Mesenchymal stem cell (in vitro differentiated cells and primary cell): ENCODE data around the gene PTPRQ.
"Not testable (repeated sequence)": the region's sequence is repeated elsewhere in the genome, so short reads cannot be mapped to it uniquely, and the experiment has no call there.

ENCODE experiments used
- DNase-seq: peaks from one replicate; pipeline ENCODE4 v3.0.0-alpha.2; 2013
- H2AFZ ChIP-seq: one replicate; pipeline ENCODE4 v1.6.1; 2013; ENCODE audit warnings: low read depth, mild to moderate bottlenecking, control low read depth, inconsistent platforms, low read length, moderate library complexity
- H2AK5ac ChIP-seq: 2 replicates; pipeline ENCODE4 v1.6.1; 2013; ENCODE audit warnings: low read length, moderate library complexity, mild to moderate bottlenecking, inconsistent platforms; ENCODE audit not compliant: severe bottlenecking
- H2BK120ac ChIP-seq: one replicate; pipeline ENCODE4 v1.6.1; 2013; ENCODE audit warnings: low read depth, mild to moderate bottlenecking, inconsistent platforms, low read length, moderate library complexity
- H2BK12ac ChIP-seq, 2 experiments: one replicate each; pipeline ENCODE4 v1.6.1; 2013; ENCODE audit warnings: inconsistent platforms in 2 of 2, low read length in 2 of 2, mild to moderate bottlenecking in 2 of 2, moderate library complexity in 2 of 2, control low read depth in 1 of 2
- H2BK15ac ChIP-seq: one replicate; pipeline ENCODE4 v1.6.1; 2013; ENCODE audit warnings: mild to moderate bottlenecking, low read depth, inconsistent platforms; ENCODE audit not compliant: poor library complexity, severe bottlenecking
- H2BK5ac ChIP-seq: 2 replicates; pipeline ENCODE4 v1.6.1; 2013; ENCODE audit warnings: low read depth, mild to moderate bottlenecking, low read length, control low read depth, inconsistent platforms; ENCODE audit not compliant: poor library complexity, severe bottlenecking
- H3K14ac ChIP-seq, 2 experiments: one replicate each; pipeline ENCODE4 v1.6.1; 2013; ENCODE audit warnings: inconsistent platforms in 2 of 2, low read length in 2 of 2, control low read depth in 1 of 2, mild to moderate bottlenecking in 1 of 2, moderate library complexity in 1 of 2
- H3K18ac ChIP-seq, 2 experiments: one replicate each; pipeline ENCODE4 v1.6.1; 2013; ENCODE audit warnings: inconsistent platforms in 2 of 2, low read length in 2 of 2, control low read depth in 1 of 2, low read depth in 1 of 2, mild to moderate bottlenecking in 1 of 2
- H3K23ac ChIP-seq, 2 experiments: one replicate each; pipeline ENCODE4 v1.6.1; 2013; ENCODE audit warnings: inconsistent platforms in 2 of 2, low read length in 2 of 2, mild to moderate bottlenecking in 2 of 2, moderate library complexity in 2 of 2, control low read depth in 1 of 2
- H3K27ac ChIP-seq: 2 replicates; pipeline ENCODE4 v1.5.1; 2013; ENCODE audit warnings: mild to moderate bottlenecking, moderate library complexity, low read length, control low read depth, inconsistent platforms; ENCODE audit not compliant: poor library complexity, severe bottlenecking
- H3K27me3 ChIP-seq, 2 experiments: 2 replicates each; pipeline versions ENCODE4 v1.6.1 to v1.7.0; 2013; ENCODE audit warnings: low read length in 2 of 2, mild to moderate bottlenecking in 2 of 2, moderate library complexity in 2 of 2, control low read depth in 1 of 2, inconsistent platforms in 1 of 2; ENCODE audit not compliant: control insufficient read depth in 1 of 2, insufficient read depth in 1 of 2
- H3K36me3 ChIP-seq, 2 experiments: 2 replicates each; pipeline versions ENCODE4 v1.6.1 to v1.7.0; 2013; ENCODE audit warnings: low read length in 2 of 2, control low read depth in 1 of 2, inconsistent platforms in 1 of 2, low read depth in 1 of 2, mild to moderate bottlenecking in 1 of 2; ENCODE audit not compliant: insufficient read depth in 2 of 2, control insufficient read depth in 1 of 2
- H3K4ac ChIP-seq, 2 experiments: one replicate each; pipeline ENCODE4 v1.6.1; 2013; ENCODE audit warnings: inconsistent platforms in 2 of 2, low read length in 2 of 2, mild to moderate bottlenecking in 2 of 2, moderate library complexity in 2 of 2, control low read depth in 1 of 2, low read depth in 1 of 2
- H3K4me1 ChIP-seq: 2 replicates; pipeline ENCODE4 v1.6.1; 2013; ENCODE audit warnings: low read depth, low read length, control low read depth; ENCODE audit not compliant: control insufficient read depth, insufficient read depth
- H3K4me2 ChIP-seq: 2 replicates; pipeline ENCODE4 v1.6.1; 2013; ENCODE audit warnings: low read length, mild to moderate bottlenecking, inconsistent platforms; ENCODE audit not compliant: poor library complexity, severe bottlenecking
- H3K4me3 ChIP-seq, 2 experiments: 2 replicates each; pipeline versions ENCODE4 v1.5.1 to v1.7.0; 2013; ENCODE audit warnings: low read length in 2 of 2, mild to moderate bottlenecking in 2 of 2, control low read depth in 1 of 2, low read depth in 1 of 2; ENCODE audit not compliant: insufficient read depth in 1 of 2
- H3K79me1 ChIP-seq: replicated peaks from 2 replicates; pipeline ENCODE4 v1.6.1; 2013; ENCODE audit warnings: mild to moderate bottlenecking, control low read depth, low read length, inconsistent platforms; ENCODE audit not compliant: poor library complexity, severe bottlenecking
- H3K9ac ChIP-seq: 2 replicates; pipeline ENCODE4 v1.7.0; 2013; ENCODE audit warnings: mild to moderate bottlenecking, low read length, moderate library complexity
- H3K9me3 ChIP-seq: 2 replicates; pipeline ENCODE4 v1.7.0; 2013; ENCODE audit warnings: mild to moderate bottlenecking, low read length; ENCODE audit not compliant: control insufficient read depth
- H4K8ac ChIP-seq: one replicate; pipeline ENCODE4 v1.6.1; 2013; ENCODE audit warnings: inconsistent platforms, mild to moderate bottlenecking, low read length, moderate library complexity
- H4K91ac ChIP-seq: one replicate; pipeline ENCODE4 v1.6.1; 2013; ENCODE audit warnings: mild to moderate bottlenecking, low read length, inconsistent platforms
- WGBS: methylation state at CpG from one replicate; pipeline ENCODE4 v1.1.7; 2013; ENCODE audit warnings: mixed read lengths; 5-methylcytosine and 5-hydroxymethylcytosine counted together

Gene PTPRQ

GRCh38 chr12:80445083-80445793 is 1.2 kb downstream of the PTPRQ start:
- H4K91ac ChIP-seq: no peak overlapping the region
- no peak overlapping the region for H2AFZ ChIP-seq
- H3K9ac ChIP-seq: peak overlapping the region; percentile 9
- H2AK5ac ChIP-seq: no peak overlapping the region
- H3K18ac ChIP-seq: no peak overlapping the region
- no peaks in the 10 kb centered on the region for H3K4me1 ChIP-seq
- no peak for DNase-seq
- no peak overlapping the region for H2BK5ac ChIP-seq
- no peaks in the 10 kb centered on the region for H3K27me3 ChIP-seq
- no peak overlapping the region for H3K14ac ChIP-seq
- H2BK12ac ChIP-seq: no peak overlapping the region
- no peaks in the 10 kb centered on the region for H3K79me1 ChIP-seq
- no CpG with 5 or more reads among the region's 5 CpGs for WGBS
- H3K36me3 ChIP-seq: no peaks in the 10 kb centered on the region
- H2BK120ac ChIP-seq: no peak overlapping the region
- no peak overlapping the region for H3K4me3 ChIP-seq
- no peak overlapping the region for H3K4ac ChIP-seq
- peaks cover 2% of the 10 kb centered on the region for H3K9me3 ChIP-seq
- no peak overlapping the region for H2BK15ac ChIP-seq
- H3K23ac ChIP-seq: no peak overlapping the region
- H3K27ac ChIP-seq: no peak overlapping the region
- H4K8ac ChIP-seq: no peak overlapping the region
- H3K4me2 ChIP-seq: no peak overlapping the region

- no peaks in the 10 kb centered on the region for H3K36me3 ChIP-seq
- no peak overlapping the region for H3K4me2 ChIP-seq
- no peak overlapping the region for H3K9ac ChIP-seq
- H2BK15ac ChIP-seq: no peak overlapping the region
- no peak for DNase-seq
- no peaks in the 10 kb centered on the region for H3K4me1 ChIP-seq
- H2BK12ac ChIP-seq: no peak overlapping the region
- no peak overlapping the region for H4K91ac ChIP-seq
- H3K27me3 ChIP-seq: no peaks in the 10 kb centered on the region
- H3K4me3 ChIP-seq: no peak overlapping the region
- no peaks in the 10 kb centered on the region for H3K9me3 ChIP-seq
- H3K14ac ChIP-seq: no peak overlapping the region
- H3K23ac ChIP-seq: no peak overlapping the region
- no peak overlapping the region for H2AK5ac ChIP-seq
- no CpG with 5 or more reads among the region's 1 CpG for WGBS
- no peak overlapping the region for H4K8ac ChIP-seq
- no peak overlapping the region for H2AFZ ChIP-seq
- H3K4ac ChIP-seq: no peak overlapping the region
- H2BK120ac ChIP-seq: no peak overlapping the region
- H2BK5ac ChIP-seq: no peak overlapping the region
- no peak overlapping the region for H3K27ac ChIP-seq
- no peak overlapping the region for H3K18ac ChIP-seq
- no peaks in the 10 kb centered on the region for H3K79me1 ChIP-seq
Measured at GRCh38 chr12:80456513-80456912, 12.5 kb downstream of the PTPRQ start.

GRCh38 chr12:80460972-80461371 is 16.9 kb downstream of the PTPRQ start:
- Histone ChIP-seq H3K4me3 (no peak overlapping the region), H2AK5ac (no peak overlapping the region), H2AFZ (no peak overlapping the region), H2BK15ac (no peak overlapping the region), H2BK5ac (no peak overlapping the region), H3K79me1 (no peaks in the 10 kb centered on the region), H3K4me1 (no peaks in the 10 kb centered on the region), H3K9ac (no peak overlapping the region), H3K9me3 (no peaks in the 10 kb centered on the region), H3K23ac (no peak overlapping the region), H3K4ac (no peak overlapping the region), H3K36me3 (no peaks in the 10 kb centered on the region), H3K4me2 (no peak overlapping the region), H4K91ac (no peak overlapping the region), H4K8ac (no peak overlapping the region), H2BK12ac (no peak overlapping the region), H3K27me3 (no peaks in the 10 kb centered on the region), H2BK120ac (no peak overlapping the region), H3K27ac (no peak overlapping the region), H3K18ac (no peak overlapping the region), H3K14ac (no peak overlapping the region)
- no peak for DNase-seq
- 87% methylated on average over 3 of the region's 4 CpGs for WGBS

- not testable (repeated sequence) for H3K9ac ChIP-seq, H2BK12ac ChIP-seq, H2BK5ac ChIP-seq, DNase-seq, H3K79me1 ChIP-seq, H4K91ac ChIP-seq, H4K8ac ChIP-seq, H3K14ac ChIP-seq, H3K23ac ChIP-seq, H2AFZ ChIP-seq, H2BK120ac ChIP-seq, H3K4ac ChIP-seq, H3K4me1 ChIP-seq, H3K27ac ChIP-seq, H3K4me3 ChIP-seq, H2AK5ac ChIP-seq, H3K9me3 ChIP-seq, H2BK15ac ChIP-seq, H3K4me2 ChIP-seq, H3K18ac ChIP-seq, H3K36me3 ChIP-seq, H3K27me3 ChIP-seq
- WGBS: 76% methylated on average over 10 of the region's 18 CpGs
Measured at GRCh38 chr12:80461851-80462250, 17.8 kb downstream of the PTPRQ start.
